Liver (tissue), 3 donors: Measurements from ENCODE around the gene TCF7L1.

Source experiments
- ATF3 ChIP-seq: IDR thresholded peaks from 2 replicates; pipeline ENCODE4 v1.6.1; 2016; ENCODE audit warnings: antibody characterized with exemption
- CTCF ChIP-seq: fragments of 150-350 bp; IDR thresholded peaks from 2 replicates; pipeline ENCODE4 v1.5.1; 2017; ENCODE audit warnings: improper control_type of control experiment, low read depth, low read length; ENCODE audit not compliant: missing input control
- FOXA1 ChIP-seq: IDR thresholded peaks from 2 replicates; pipeline ENCODE4 v1.6.1; 2016; ENCODE audit warnings: antibody characterized with exemption
- FOXA2 ChIP-seq: IDR thresholded peaks from 2 replicates; pipeline ENCODE4 v1.6.1; 2016; ENCODE audit warnings: antibody characterized with exemption
- GABPA ChIP-seq, 2 donors: IDR thresholded peaks in 1 of 2; conservative IDR thresholded peaks in 1 of 2; 2 replicates each; pipeline ENCODE4 v1.6.1; 2016; ENCODE audit warnings: antibody characterized with exemption in 2 of 2, mild to moderate bottlenecking in 1 of 2, moderate library complexity in 1 of 2
- JUND ChIP-seq, 2 donors: IDR thresholded peaks; 2 replicates each; pipeline ENCODE4 v1.6.1; 2016; ENCODE audit warnings: antibody characterized with exemption in 2 of 2
- MAX ChIP-seq: IDR thresholded peaks from 2 replicates; pipeline ENCODE4 v1.6.1; 2016; ENCODE audit warnings: antibody characterized with exemption
- RAD21 ChIP-seq, 2 donors: IDR thresholded peaks; 2 replicates each; pipeline ENCODE4 v1.6.1; 2016; ENCODE audit warnings: antibody characterized with exemption in 2 of 2, mild to moderate bottlenecking in 2 of 2
- REST ChIP-seq: IDR thresholded peaks from 2 replicates; pipeline ENCODE4 v1.6.1; 2016; ENCODE audit warnings: antibody characterized with exemption, mild to moderate bottlenecking
- RXRA ChIP-seq, 2 donors: IDR thresholded peaks; 2 replicates each; pipeline ENCODE4 v1.6.1; 2017 to 2018; ENCODE audit warnings: antibody characterized with exemption in 2 of 2, mild to moderate bottlenecking in 1 of 2
- SP1 ChIP-seq: IDR thresholded peaks from 2 replicates; pipeline ENCODE4 v1.6.1; 2018; ENCODE audit warnings: antibody characterized with exemption, mild to moderate bottlenecking
- TAF1 ChIP-seq: conservative IDR thresholded peaks from 2 replicates; pipeline ENCODE4 v1.6.1; 2016; ENCODE audit warnings: antibody characterized with exemption, mild to moderate bottlenecking
- YY1 ChIP-seq: IDR thresholded peaks from 2 replicates; pipeline ENCODE4 v1.6.1; 2016; ENCODE audit warnings: antibody characterized with exemption, mild to moderate bottlenecking
- ZBTB33 ChIP-seq: IDR thresholded peaks from 2 replicates; pipeline ENCODE4 v1.6.1; 2016; ENCODE audit warnings: antibody characterized with exemption
- donor health status: healthy.
- donor health status: healthy.

GRCh38 chr2:85309699-85310321 is 176.6 kb downstream of the TCF7L1 start:
- no peak for TF ChIP-seq CTCF
- no peak for TF ChIP-seq YY1
- no peak for TF ChIP-seq ZBTB33
- TF ChIP-seq REST = no peak
- TF ChIP-seq GABPA (IDR thresholded peaks at IDR 0.05 in 1 of 2, conservative IDR thresholded peaks at IDR 0.05 in 1 of 2) = no peak
- no peak for TF ChIP-seq JUND (IDR thresholded peaks at IDR 0.05)
- TF ChIP-seq SP1 = no peak
- TF ChIP-seq FOXA1 = no peak
- TF ChIP-seq TAF1 = no peak
- TF ChIP-seq ATF3 = no peak
- TF ChIP-seq MAX = no peak
- no peak for TF ChIP-seq RAD21 (IDR thresholded peaks at IDR 0.05)
- no peak for TF ChIP-seq RXRA (IDR thresholded peaks at IDR 0.05)
- no peak for TF ChIP-seq FOXA2
